HEK293 (cell line): ENCODE results near the gene MAPK9.

Experiments
- IKZF3 ChIP-seq: fragments of 450-650 bp; IDR thresholded peaks from 2 replicates; pipeline ENCODE4 v1.5.0; 2018; ENCODE audit warnings: missing biosample characterization, mild to moderate bottlenecking, missing genetic modification characterization, moderate library complexity
- MZF1 ChIP-seq: fragments of 450-650 bp; formaldehyde crosslinking; IDR thresholded peaks from 2 replicates; pipeline ENCODE4 v1.5.1; 2017; ENCODE audit warnings: missing biosample characterization, missing genetic modification characterization, borderline replicate concordance
- OSR2 ChIP-seq: fragments of 450-650 bp; formaldehyde crosslinking; IDR thresholded peaks from 2 replicates; pipeline ENCODE4 v1.5.1; 2016; ENCODE audit warnings: missing biosample characterization, missing genetic modification characterization
- PRDM10 ChIP-seq: fragments of 450-650 bp; formaldehyde crosslinking; IDR thresholded peaks from 2 replicates; pipeline ENCODE4 v1.5.1; 2016; ENCODE audit warnings: missing biosample characterization, missing genetic modification characterization
- SALL2 ChIP-seq: fragments of 450-650 bp; formaldehyde crosslinking; IDR thresholded peaks from 2 replicates; pipeline ENCODE4 v1.5.0; 2017; ENCODE audit warnings: missing biosample characterization, mild to moderate bottlenecking, missing genetic modification characterization, borderline replicate concordance
- SCRT2 ChIP-seq: fragments of 450-650 bp; formaldehyde crosslinking; IDR thresholded peaks from 2 replicates; pipeline ENCODE4 v1.5.1; 2016; ENCODE audit warnings: missing biosample characterization, missing genetic modification characterization
- SP3 ChIP-seq: fragments of 450-650 bp; formaldehyde crosslinking; IDR thresholded peaks from 2 replicates; pipeline ENCODE4 v1.5.1; 2016; ENCODE audit warnings: missing biosample characterization, missing genetic modification characterization
- ZBTB20 ChIP-seq: fragments of 450-650 bp; formaldehyde crosslinking; IDR thresholded peaks from 2 replicates; pipeline ENCODE4 v1.5.1; 2016; ENCODE audit warnings: missing biosample characterization, missing genetic modification characterization
- ZNF133 ChIP-seq: fragments of 450-650 bp; formaldehyde crosslinking; IDR thresholded peaks from 2 replicates; pipeline ENCODE4 v1.5.1; 2016; ENCODE audit warnings: missing biosample characterization, missing genetic modification characterization
- ZNF23 ChIP-seq: fragments of 450-650 bp; formaldehyde crosslinking; IDR thresholded peaks from 2 replicates; pipeline ENCODE4 v1.5.1; 2016; ENCODE audit warnings: missing biosample characterization, missing genetic modification characterization, borderline replicate concordance
- ZNF324 ChIP-seq: fragments of 450-650 bp; formaldehyde crosslinking; IDR thresholded peaks from 2 replicates; pipeline ENCODE4 v1.5.1; 2016; ENCODE audit warnings: missing biosample characterization, missing genetic modification characterization
- ZNF335 ChIP-seq: fragments of 450-650 bp; formaldehyde crosslinking; conservative IDR thresholded peaks from 2 replicates; pipeline ENCODE4 v1.5.1; 2016; ENCODE audit warnings: missing biosample characterization, missing genetic modification characterization
- ZNF341 ChIP-seq: fragments of 450-650 bp; formaldehyde crosslinking; IDR thresholded peaks from 2 replicates; pipeline ENCODE4; 2016; ENCODE audit warnings: low read depth, missing biosample characterization, missing genetic modification characterization
- ZNF473 ChIP-seq: fragments of 450-650 bp; formaldehyde crosslinking; IDR thresholded peaks from 2 replicates; pipeline ENCODE4 v1.5.1; 2017; ENCODE audit warnings: missing biosample characterization, missing genetic modification characterization
- ZNF530 ChIP-seq: fragments of 450-650 bp; formaldehyde crosslinking; IDR thresholded peaks from 2 replicates; pipeline ENCODE4 v1.5.1; 2016; ENCODE audit warnings: low read depth, missing biosample characterization, missing genetic modification characterization
- ZNF555 ChIP-seq: fragments of 450-650 bp; formaldehyde crosslinking; conservative IDR thresholded peaks from 2 replicates; pipeline ENCODE4 v1.5.1; 2017; ENCODE audit warnings: missing biosample characterization, mild to moderate bottlenecking, missing genetic modification characterization, inconsistent platforms
- ZNF561 ChIP-seq: fragments of 450-650 bp; IDR thresholded peaks from 2 replicates; pipeline ENCODE4 v1.5.1; 2018; ENCODE audit warnings: missing biosample characterization, missing genetic modification characterization, borderline replicate concordance
- ZNF580 ChIP-seq: fragments of 450-650 bp; formaldehyde crosslinking; IDR thresholded peaks from 2 replicates; pipeline ENCODE4 v1.5.1; 2016; ENCODE audit warnings: missing biosample characterization, missing genetic modification characterization
- ZNF623 ChIP-seq: fragments of 450-650 bp; formaldehyde crosslinking; IDR thresholded peaks from 2 replicates; pipeline ENCODE4 v1.5.1; 2016; ENCODE audit warnings: missing biosample characterization, missing genetic modification characterization
- ZNF692 ChIP-seq: fragments of 450-650 bp; formaldehyde crosslinking; IDR thresholded peaks from 2 replicates; pipeline ENCODE4 v1.5.1; 2016; ENCODE audit warnings: missing biosample characterization, missing genetic modification characterization
- ZNF776 ChIP-seq: fragments of 450-650 bp; formaldehyde crosslinking; IDR thresholded peaks from 2 replicates; pipeline ENCODE4 v1.5.0; 2017; ENCODE audit warnings: missing biosample characterization, missing genetic modification characterization, borderline replicate concordance
- ZNF843 ChIP-seq: fragments of 450-650 bp; formaldehyde crosslinking; IDR thresholded peaks from 2 replicates; pipeline ENCODE4 v1.5.1; 2016; ENCODE audit warnings: missing biosample characterization, missing genetic modification characterization
- ZSCAN18 ChIP-seq: fragments of 450-650 bp; formaldehyde crosslinking; IDR thresholded peaks from 2 replicates; pipeline ENCODE4 v1.5.1; 2016; ENCODE audit warnings: missing biosample characterization, missing genetic modification characterization
- TF ChIP-seq, protein P1 (sequence below): fragments of 450-650 bp; formaldehyde crosslinking; IDR thresholded peaks from 2 replicates; pipeline ENCODE4 v1.5.1; 2017; ENCODE audit warnings: missing biosample characterization, missing genetic modification characterization
- TF ChIP-seq, protein P2 (sequence below): fragments of 450-650 bp; formaldehyde crosslinking; IDR thresholded peaks from 2 replicates; pipeline ENCODE4 v1.5.1; 2016; ENCODE audit warnings: missing biosample characterization, missing genetic modification characterization, low read depth
- TF ChIP-seq, protein P3 (sequence below): fragments of 450-650 bp; formaldehyde crosslinking; IDR thresholded peaks from 2 replicates; pipeline ENCODE4 v1.5.1; 2016; ENCODE audit warnings: missing biosample characterization, missing genetic modification characterization, low read depth

The MAPK9 gene

GRCh38 chr5:180202939-180203573 lies 88.8 kb downstream of the MAPK9 start (continued):
- TF ChIP-seq ZNF776 (tag by site-specific recombination) (no peak), SCRT2 (tag by site-specific recombination) (peak; percentile 75), ZNF335 (tag by site-specific recombination) (peak; percentile 50), SALL2 (tag by site-specific recombination) (no peak), ZNF530 (tag by site-specific recombination) (no peak), ZNF133 (tag by site-specific recombination) (no peak), ZNF324 (tag by site-specific recombination) (no peak), OSR2 (tag by site-specific recombination) (peak; percentile 50; the same call in 1 of the 2 replicates), MZF1 (no peak), SP3 (no peak), ZNF561 (no peak), ZNF555 (tag by site-specific recombination) (no peak), ZNF341 (tag by site-specific recombination) (no peak), ZBTB20 (no peak), PRDM10 (peak; percentile 87), ZSCAN18 (tag by site-specific recombination) (no peak), ZNF473 (tag by site-specific recombination) (no peak), ZNF580 (tag by site-specific recombination) (no peak), ZNF692 (peak; percentile 33; the same call in 1 of the 2 replicates), ZNF623 (no peak), IKZF3 (tag by site-specific recombination) (peak; percentile 50; the same call in 1 of the 2 replicates), ZNF23 (tag by site-specific recombination) (no peak), ZNF843 (tag by site-specific recombination) (no peak)
- TF ChIP-seq, protein P1, sequence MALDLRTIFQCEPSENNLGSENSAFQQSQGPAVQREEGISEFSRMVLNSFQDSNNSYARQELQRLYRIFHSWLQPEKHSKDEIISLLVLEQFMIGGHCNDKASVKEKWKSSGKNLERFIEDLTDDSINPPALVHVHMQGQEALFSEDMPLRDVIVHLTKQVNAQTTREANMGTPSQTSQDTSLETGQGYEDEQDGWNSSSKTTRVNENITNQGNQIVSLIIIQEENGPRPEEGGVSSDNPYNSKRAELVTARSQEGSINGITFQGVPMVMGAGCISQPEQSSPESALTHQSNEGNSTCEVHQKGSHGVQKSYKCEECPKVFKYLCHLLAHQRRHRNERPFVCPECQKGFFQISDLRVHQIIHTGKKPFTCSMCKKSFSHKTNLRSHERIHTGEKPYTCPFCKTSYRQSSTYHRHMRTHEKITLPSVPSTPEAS, result no peak
- TF ChIP-seq, protein P2, sequence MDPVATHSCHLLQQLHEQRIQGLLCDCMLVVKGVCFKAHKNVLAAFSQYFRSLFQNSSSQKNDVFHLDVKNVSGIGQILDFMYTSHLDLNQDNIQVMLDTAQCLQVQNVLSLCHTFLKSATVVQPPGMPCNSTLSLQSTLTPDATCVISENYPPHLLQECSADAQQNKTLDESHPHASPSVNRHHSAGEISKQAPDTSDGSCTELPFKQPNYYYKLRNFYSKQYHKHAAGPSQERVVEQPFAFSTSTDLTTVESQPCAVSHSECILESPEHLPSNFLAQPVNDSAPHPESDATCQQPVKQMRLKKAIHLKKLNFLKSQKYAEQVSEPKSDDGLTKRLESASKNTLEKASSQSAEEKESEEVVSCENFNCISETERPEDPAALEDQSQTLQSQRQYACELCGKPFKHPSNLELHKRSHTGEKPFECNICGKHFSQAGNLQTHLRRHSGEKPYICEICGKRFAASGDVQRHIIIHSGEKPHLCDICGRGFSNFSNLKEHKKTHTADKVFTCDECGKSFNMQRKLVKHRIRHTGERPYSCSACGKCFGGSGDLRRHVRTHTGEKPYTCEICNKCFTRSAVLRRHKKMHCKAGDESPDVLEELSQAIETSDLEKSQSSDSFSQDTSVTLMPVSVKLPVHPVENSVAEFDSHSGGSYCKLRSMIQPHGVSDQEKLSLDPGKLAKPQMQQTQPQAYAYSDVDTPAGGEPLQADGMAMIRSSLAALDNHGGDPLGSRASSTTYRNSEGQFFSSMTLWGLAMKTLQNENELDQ, result no peak
- TF ChIP-seq, protein P3, sequence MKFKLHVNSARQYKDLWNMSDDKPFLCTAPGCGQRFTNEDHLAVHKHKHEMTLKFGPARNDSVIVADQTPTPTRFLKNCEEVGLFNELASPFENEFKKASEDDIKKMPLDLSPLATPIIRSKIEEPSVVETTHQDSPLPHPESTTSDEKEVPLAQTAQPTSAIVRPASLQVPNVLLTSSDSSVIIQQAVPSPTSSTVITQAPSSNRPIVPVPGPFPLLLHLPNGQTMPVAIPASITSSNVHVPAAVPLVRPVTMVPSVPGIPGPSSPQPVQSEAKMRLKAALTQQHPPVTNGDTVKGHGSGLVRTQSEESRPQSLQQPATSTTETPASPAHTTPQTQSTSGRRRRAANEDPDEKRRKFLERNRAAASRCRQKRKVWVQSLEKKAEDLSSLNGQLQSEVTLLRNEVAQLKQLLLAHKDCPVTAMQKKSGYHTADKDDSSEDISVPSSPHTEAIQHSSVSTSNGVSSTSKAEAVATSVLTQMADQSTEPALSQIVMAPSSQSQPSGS, result 0 out of 2 replicates have a peak, but pooled peaks have one; percentile 13
